PC-9 (cell line): ENCODE results near the gene IGF2R. TPM values are rescaled to one million over a fixed set of nuclear protein-coding genes. Genes with fewer than 3 reads are reported as not detected.

ENCODE experiments used
- BruUV-seq: library from RNA; stranded (reverse); fragments of 400-500 nt; replicated peaks from 2 replicates; lab custom pipeline; 2021; lab: Mats Ljungman, UMichigan
- CTCF ChIA-PET: fragments of 300-600 bp; sonication (Branson Sonifier 250); formaldehyde crosslinking; loops from one replicate; lab custom pipeline; 2022; ENCODE audit warnings: antibody characterized with exemption; lab: Charles Lee
- POLR2A ChIA-PET: fragments of 300-600 bp; sonication (Branson Sonifier 250); formaldehyde crosslinking; loops from one replicate; lab custom pipeline; 2022; ENCODE audit warnings: antibody characterized with exemption; ENCODE audit not compliant: unreplicated experiment; lab: Charles Lee
- DNase-seq, 2 experiments: peaks; one replicate each; pipeline versions ENCODE4 v3.0.0 to v3.0.0-alpha.2; 2015 to 2022; ENCODE audit warnings: mixed read lengths in 1 of 2
- H2AFZ ChIP-seq: fragments of 200-600 bp; sonication (generic); 2 replicates; pipeline ENCODE4 v1.8.1; 2017; ENCODE audit warnings: antibody characterized with exemption
- H3F3A ChIP-seq: fragments of 200-600 bp; sonication (generic); 2 replicates; pipeline ENCODE4 v1.8.1; 2017; ENCODE audit warnings: antibody characterized with exemption, mild to moderate bottlenecking, low read depth; ENCODE audit not compliant: insufficient read depth
- H3K27ac ChIP-seq: fragments of 200-600 bp; sonication (generic); 2 replicates; pipeline ENCODE4 v1.6.1; 2016; ENCODE audit warnings: mixed run types
- H3K27me3 ChIP-seq: fragments of 200-600 bp; sonication (generic); 2 replicates; pipeline ENCODE4 v1.6.1; 2016; ENCODE audit warnings: low read depth, mixed run types; ENCODE audit not compliant: insufficient read depth
- H3K36me3 ChIP-seq: fragments of 200-600 bp; sonication (generic); 2 replicates; pipeline ENCODE4 v1.6.1; 2016; ENCODE audit warnings: low read depth, mixed run types
- H3K4me1 ChIP-seq: fragments of 200-600 bp; sonication (generic); replicated peaks from 2 replicates; pipeline ENCODE4 v1.6.1; 2016; ENCODE audit warnings: mixed run types; ENCODE audit not compliant: insufficient read depth
- H3K4me2 ChIP-seq: fragments of 200-600 bp; sonication (generic); 2 replicates; pipeline ENCODE4 v1.6.1; 2017; ENCODE audit warnings: mixed run types
- H3K4me3 ChIP-seq: fragments of 200-600 bp; sonication (generic); 2 replicates; pipeline ENCODE4 v1.6.1; 2016; ENCODE audit warnings: mixed run types
- H3K79me2 ChIP-seq: fragments of 200-600 bp; sonication (generic); 2 replicates; pipeline ENCODE4 v1.6.1; 2017; ENCODE audit warnings: low read depth, mixed run types
- H3K9me2 ChIP-seq: fragments of 200-600 bp; sonication (generic); 2 replicates; pipeline ENCODE4 v1.8.1; 2017; ENCODE audit warnings: mild to moderate bottlenecking; ENCODE audit not compliant: insufficient read depth
- H3K9me3 ChIP-seq: fragments of 200-600 bp; sonication (generic); 2 replicates; pipeline ENCODE4 v1.8.1; 2016; ENCODE audit warnings: low read depth; ENCODE audit not compliant: insufficient read depth
- H4K20me1 ChIP-seq: fragments of 200-600 bp; sonication (generic); 2 replicates; pipeline ENCODE4 v1.8.1; 2017; ENCODE audit not compliant: insufficient read depth
- CTCF ChIP-seq: fragments of 200-600 bp; sonication (generic); conservative IDR thresholded peaks from 2 replicates; pipeline ENCODE4 v1.6.1; 2017; ENCODE audit warnings: mixed run types, antibody characterized with exemption, mild to moderate bottlenecking, moderate library complexity
- EZH2 ChIP-seq: fragments of 200-600 bp; sonication (generic); IDR thresholded peaks from 2 replicates; pipeline ENCODE4 v1.8.0; 2017; ENCODE audit warnings: antibody characterized with exemption, low read depth
- intact Hi-C: fragments of 100-400 bp; cut with micrococcal nuclease; formaldehyde crosslinking; loops from one replicate; pipeline ENCODE4 v1.10.0; 2022; ENCODE audit not compliant: unreplicated experiment
- total RNA-seq: library from RNA; stranded (reverse); gene quantifications from 2 replicates; pipeline ENCODE4 v1.2.3, GENCODE V29; 2021

Gene IGF2R
- total RNA-seq, 1 experiment from 2014 or later: 53.1 TPM

GRCh38 chr6:159945801-159946392 lies 23.0 kb upstream of the IGF2R start:
- no peak overlapping the region for H3K4me2 ChIP-seq
- 0 out of 2 replicates have a peak, but pooled peaks cover 7% of the 10 kb centered on the region for H3K9me3 ChIP-seq
- no peaks in the 10 kb centered on the region for H3K9me2 ChIP-seq
- no peak for DNase-seq
- no peaks in the 10 kb centered on the region for H4K20me1 ChIP-seq
- POLR2A ChIA-PET: no interaction called here
- TF ChIP-seq EZH2 (no peak), CTCF (no peak)
- H3K4me1 ChIP-seq: no peaks in the 10 kb centered on the region
- H2AFZ ChIP-seq: no peak overlapping the region
- intact Hi-C loops: no loop called here
- H3K27ac ChIP-seq: no peak overlapping the region
- no peak overlapping the region for H3K4me3 ChIP-seq
- no peaks in the 10 kb centered on the region for H3K79me2 ChIP-seq
- no peaks in the 10 kb centered on the region for H3F3A ChIP-seq
- H3K27me3 ChIP-seq: peaks cover 7% of the 10 kb centered on the region; the same call in 1 of the 2 replicates
- H3K36me3 ChIP-seq: no peaks in the 10 kb centered on the region
- no TSS peak for BruUV-seq
- CTCF ChIA-PET: no interaction called here

GRCh38 chr6:159946912-159947311 lies 22.0 kb upstream of the IGF2R start:
- Histone ChIP-seq H3K36me3 (no peaks in the 10 kb centered on the region), H3K9me3 (0 out of 2 replicates have a peak, but pooled peaks cover 7% of the 10 kb centered on the region), H3K9me2 (no peaks in the 10 kb centered on the region), H2AFZ (no peak overlapping the region), H4K20me1 (no peaks in the 10 kb centered on the region), H3F3A (no peaks in the 10 kb centered on the region), H3K4me3 (no peak overlapping the region), H3K79me2 (no peaks in the 10 kb centered on the region), H3K27ac (no peak overlapping the region), H3K4me1 (no peaks in the 10 kb centered on the region), H3K27me3 (no peaks in the 10 kb centered on the region), H3K4me2 (no peak overlapping the region)
- no peak for TF ChIP-seq CTCF
- no peak for TF ChIP-seq EZH2
- ChIA-PET POLR2A (no interaction called here), CTCF (no interaction called here)
- no peak for DNase-seq
- intact Hi-C loops: no loop called here
- no TSS peak for BruUV-seq

GRCh38 chr6:159948199-159948598 lies 20.7 kb upstream of the IGF2R start:
- CTCF ChIA-PET: no interaction called here
- Histone ChIP-seq H4K20me1 (no peaks in the 10 kb centered on the region), H3K4me2 (no peak overlapping the region), H2AFZ (no peak overlapping the region), H3K9me3 (0 out of 2 replicates have a peak, but pooled peaks cover 7% of the 10 kb centered on the region), H3K36me3 (no peaks in the 10 kb centered on the region), H3K4me1 (no peaks in the 10 kb centered on the region), H3K4me3 (no peak overlapping the region), H3K79me2 (no peaks in the 10 kb centered on the region), H3K27ac (no peak overlapping the region), H3K27me3 (no peaks in the 10 kb centered on the region), H3F3A (no peaks in the 10 kb centered on the region), H3K9me2 (no peaks in the 10 kb centered on the region)
- TF ChIP-seq EZH2 (no peak), CTCF (no peak)
- POLR2A ChIA-PET: interaction anchor here (0.6 to 0.8 kb wide), 2 partner anchors 134 to 1109 kb away, joined by 3 to 4 read pairs; no protein-coding TSS in a partner anchor
- intact Hi-C loops: no loop called here
- no TSS peak for BruUV-seq
- DNase-seq: no peak
